Loucy (cell line): ENCODE measurements around the gene PDGFD.

ENCODE experiments used
- H2AFZ ChIP-seq: fragments of 200-600 bp; sonication (generic); 2 replicates; pipeline ENCODE4 v1.6.0; 2016; ENCODE audit warnings: antibody characterized with exemption, mild to moderate bottlenecking, low read length, moderate library complexity
- H3F3A ChIP-seq: fragments of 200-600 bp; 2 replicates; pipeline ENCODE4 v1.6.0; 2016; ENCODE audit warnings: antibody characterized with exemption, low read depth, mild to moderate bottlenecking
- H3K27me3 ChIP-seq: fragments of 200-600 bp; sonication (generic); 2 replicates; pipeline ENCODE4 v1.6.1; 2014; ENCODE audit warnings: low read length, mild to moderate bottlenecking; ENCODE audit not compliant: insufficient read depth, poor library complexity, severe bottlenecking
- H3K36me3 ChIP-seq: fragments of 200-600 bp; sonication (generic); 2 replicates; pipeline ENCODE4 v1.6.1; 2016; ENCODE audit warnings: low read length; ENCODE audit not compliant: insufficient read depth
- H3K4me1 ChIP-seq: fragments of 200-600 bp; sonication (generic); 2 replicates; pipeline ENCODE4 v1.5.1; 2014; ENCODE audit warnings: low read length, mild to moderate bottlenecking; ENCODE audit not compliant: insufficient read depth, poor library complexity, severe bottlenecking
- H3K4me2 ChIP-seq: fragments of 200-600 bp; sonication (generic); 2 replicates; pipeline ENCODE4 v1.6.0; 2014; ENCODE audit warnings: antibody characterized with exemption, low read length, low read depth, mild to moderate bottlenecking; ENCODE audit not compliant: poor library complexity, severe bottlenecking
- H3K4me3 ChIP-seq: fragments of 200-600 bp; sonication (generic); 2 replicates; pipeline ENCODE4 v1.5.1; 2014; ENCODE audit warnings: low read length, mild to moderate bottlenecking, mixed read lengths; ENCODE audit not compliant: poor library complexity, severe bottlenecking
- H3K79me2 ChIP-seq: fragments of 200-600 bp; sonication (generic); 2 replicates; pipeline ENCODE4 v1.6.1; 2014; ENCODE audit warnings: low read length; ENCODE audit not compliant: insufficient read depth
- H3K9ac ChIP-seq: fragments of 200-600 bp; sonication (generic); 2 replicates; pipeline ENCODE4 v1.6.0; 2014; ENCODE audit warnings: mild to moderate bottlenecking, low read depth, low read length, moderate library complexity; ENCODE audit not compliant: poor library complexity, severe bottlenecking
- H3K9me2 ChIP-seq: fragments of 200-600 bp; sonication (generic); replicated peaks from 2 replicates; pipeline ENCODE4 v1.6.1; 2016; ENCODE audit warnings: low read depth, low read length, mixed read lengths
- H3K9me3 ChIP-seq: fragments of 200-600 bp; sonication (generic); 2 replicates; pipeline ENCODE4 v1.6.1; 2014; ENCODE audit warnings: mild to moderate bottlenecking, antibody characterized with exemption, low read length, low read depth; ENCODE audit not compliant: insufficient read depth
- H4K20me1 ChIP-seq: fragments of 200-600 bp; sonication (generic); 2 replicates; pipeline ENCODE4 v1.6.0; 2014; ENCODE audit warnings: antibody characterized with exemption, low read length, mild to moderate bottlenecking; ENCODE audit not compliant: insufficient read depth, poor library complexity, severe bottlenecking
- EZH2phosphoT487 ChIP-seq: fragments of 200-600 bp; IDR thresholded peaks from 2 replicates; pipeline ENCODE4 v1.6.1; 2018; ENCODE audit warnings: antibody characterized with exemption, mild to moderate bottlenecking, moderate library complexity, borderline replicate concordance
- TF ChIP-seq, protein P1 (sequence below): fragments of 200-600 bp; sonication (generic); conservative IDR thresholded peaks from 2 replicates; pipeline ENCODE4 v1.5.1; 2014; ENCODE audit warnings: mild to moderate bottlenecking, antibody characterized with exemption, low read length

Gene PDGFD

DNA sequence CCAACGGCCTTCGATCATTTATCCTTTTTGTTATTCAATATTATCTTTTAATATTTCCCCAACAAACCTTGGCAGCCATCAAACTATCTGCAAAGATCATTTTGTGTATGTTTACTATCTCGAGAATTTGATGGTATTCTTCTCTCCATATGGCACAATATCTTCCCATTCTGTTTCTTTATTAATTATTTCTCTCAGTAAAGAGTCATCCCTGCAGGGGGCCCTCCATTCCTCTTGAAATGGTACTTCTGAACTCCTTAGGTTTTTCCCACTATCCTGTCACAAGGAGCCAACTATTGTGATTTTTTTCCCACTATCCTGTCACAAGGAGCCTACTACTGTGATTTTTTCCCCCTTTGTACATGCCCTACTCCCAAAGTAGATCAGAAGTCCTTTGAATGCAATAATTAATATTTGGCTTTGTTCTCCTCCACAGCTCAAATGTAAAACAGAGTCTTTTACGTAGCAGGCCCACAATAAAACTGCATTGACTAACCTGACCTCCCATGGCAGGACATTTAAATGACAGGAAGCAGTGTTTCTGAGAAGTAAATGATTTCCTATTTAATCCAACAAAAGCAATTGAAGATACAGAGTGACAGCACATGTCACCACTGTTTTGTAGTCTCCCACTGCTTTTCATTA, 43.3 kb downstream of the PDGFD start:
- H4K20me1 ChIP-seq, result no peaks in the 10 kb centered on the region
- no peaks in the 10 kb centered on the region for H3K79me2 ChIP-seq
- peaks cover 16% of the 10 kb centered on the region for H3K4me1 ChIP-seq
- no peak overlapping the region for H3K9ac ChIP-seq
- TF ChIP-seq, protein P1, sequence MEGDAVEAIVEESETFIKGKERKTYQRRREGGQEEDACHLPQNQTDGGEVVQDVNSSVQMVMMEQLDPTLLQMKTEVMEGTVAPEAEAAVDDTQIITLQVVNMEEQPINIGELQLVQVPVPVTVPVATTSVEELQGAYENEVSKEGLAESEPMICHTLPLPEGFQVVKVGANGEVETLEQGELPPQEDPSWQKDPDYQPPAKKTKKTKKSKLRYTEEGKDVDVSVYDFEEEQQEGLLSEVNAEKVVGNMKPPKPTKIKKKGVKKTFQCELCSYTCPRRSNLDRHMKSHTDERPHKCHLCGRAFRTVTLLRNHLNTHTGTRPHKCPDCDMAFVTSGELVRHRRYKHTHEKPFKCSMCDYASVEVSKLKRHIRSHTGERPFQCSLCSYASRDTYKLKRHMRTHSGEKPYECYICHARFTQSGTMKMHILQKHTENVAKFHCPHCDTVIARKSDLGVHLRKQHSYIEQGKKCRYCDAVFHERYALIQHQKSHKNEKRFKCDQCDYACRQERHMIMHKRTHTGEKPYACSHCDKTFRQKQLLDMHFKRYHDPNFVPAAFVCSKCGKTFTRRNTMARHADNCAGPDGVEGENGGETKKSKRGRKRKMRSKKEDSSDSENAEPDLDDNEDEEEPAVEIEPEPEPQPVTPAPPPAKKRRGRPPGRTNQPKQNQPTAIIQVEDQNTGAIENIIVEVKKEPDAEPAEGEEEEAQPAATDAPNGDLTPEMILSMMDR, result peak; percentile 39; the same call in 1 of the 2 replicates
- no peak for TF ChIP-seq EZH2phosphoT487
- H3K4me3 ChIP-seq, result no peak overlapping the region
- H3K9me2 ChIP-seq, result no peaks in the 10 kb centered on the region
- no peaks in the 10 kb centered on the region for H3K27me3 ChIP-seq
- H3K9me3 ChIP-seq, result no peaks in the 10 kb centered on the region
- no peaks in the 10 kb centered on the region for H3K36me3 ChIP-seq
- peak overlapping the region; percentile 20 for H3K4me2 ChIP-seq
- peak overlapping the region; percentile 78; the same call in 1 of the 2 replicates for H2AFZ ChIP-seq
- peaks cover 5% of the 10 kb centered on the region for H3F3A ChIP-seq

DNA sequence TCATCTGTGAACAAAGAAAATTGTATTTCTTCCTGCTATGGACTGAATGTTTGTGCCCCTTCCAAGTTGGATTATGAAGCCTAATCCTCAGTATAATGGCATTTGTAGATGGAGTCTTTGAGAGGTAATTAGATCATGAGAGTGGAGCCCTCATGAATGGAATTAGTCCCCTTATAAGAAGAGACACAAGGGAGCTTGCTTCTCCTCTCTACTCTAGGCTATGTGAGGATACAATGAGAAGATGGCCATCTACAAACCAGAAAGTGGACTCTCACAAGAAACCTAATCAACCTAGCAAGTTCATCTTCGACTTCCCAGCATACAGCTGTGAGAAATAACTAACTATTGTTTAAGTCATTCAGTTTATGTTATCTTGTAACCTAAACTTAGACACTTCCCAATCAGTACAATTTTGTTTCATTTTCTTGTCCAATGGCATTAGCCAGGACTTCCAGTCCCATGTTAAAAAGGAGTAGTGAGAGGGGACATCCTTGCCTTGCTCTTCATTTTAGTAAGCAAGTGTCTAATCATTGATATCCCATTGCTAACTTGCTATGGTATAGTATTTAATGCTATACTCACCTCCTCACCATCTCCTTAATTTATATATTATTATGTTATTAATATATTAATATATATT, 45.7 kb downstream of the PDGFD start:
- Histone ChIP-seq H3F3A (peaks cover 5% of the 10 kb centered on the region), H3K79me2 (no peaks in the 10 kb centered on the region), H3K4me1 (peaks cover 5% of the 10 kb centered on the region), H4K20me1 (no peaks in the 10 kb centered on the region), H2AFZ (no peak overlapping the region), H3K9me2 (no peaks in the 10 kb centered on the region), H3K9ac (no peak overlapping the region), H3K4me3 (no peak overlapping the region), H3K36me3 (no peaks in the 10 kb centered on the region), H3K27me3 (no peaks in the 10 kb centered on the region), H3K9me3 (no peaks in the 10 kb centered on the region), H3K4me2 (no peak overlapping the region)
- TF ChIP-seq, protein P1, result no peak
- no peak for TF ChIP-seq EZH2phosphoT487

DNA sequence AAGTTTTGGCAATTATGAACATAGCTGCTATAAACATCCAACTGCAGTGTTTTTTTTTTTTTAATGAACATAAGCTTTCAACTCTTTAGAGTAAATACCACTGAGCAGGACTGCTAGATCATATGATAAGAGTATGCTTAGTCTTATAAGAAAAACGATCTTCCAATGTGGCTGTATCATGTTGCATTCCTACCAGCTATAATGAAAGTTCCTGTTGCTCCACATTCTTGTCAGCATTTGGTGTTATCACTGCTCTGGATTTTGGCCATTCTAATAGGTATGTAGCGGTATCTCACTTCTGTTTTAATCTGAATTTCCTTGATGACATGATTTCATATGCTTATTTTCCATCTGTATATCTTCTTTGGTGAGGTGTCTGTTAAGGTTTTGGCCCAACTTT, 50.4 kb downstream of the PDGFD start:
- Histone ChIP-seq H3K4me2 (no peak overlapping the region), H3K27me3 (no peaks in the 10 kb centered on the region), H3K4me1 (no peaks in the 10 kb centered on the region), H3K36me3 (no peaks in the 10 kb centered on the region), H4K20me1 (no peaks in the 10 kb centered on the region), H3F3A (no peaks in the 10 kb centered on the region), H2AFZ (no peak overlapping the region), H3K9me3 (no peaks in the 10 kb centered on the region), H3K79me2 (no peaks in the 10 kb centered on the region), H3K9me2 (no peaks in the 10 kb centered on the region), H3K4me3 (no peak overlapping the region), H3K9ac (no peak overlapping the region)
- TF ChIP-seq, protein P1, result no peak
- TF ChIP-seq EZH2phosphoT487, result no peak
